GM06990 (cell line): Measurements from ENCODE around the gene KREMEN1.

Source experiments
- DNase-seq: peaks from one replicate; pipeline ENCODE4 v3.0.0-alpha.2; 2011; ENCODE audit not compliant: insufficient read length; ENCODE audit errors: extremely low read depth
- H3K27me3 ChIP-seq: replicated peaks from 2 replicates; pipeline ENCODE4 v1.6.0; 2011; ENCODE audit warnings: low read length; ENCODE audit not compliant: control insufficient read depth, insufficient read depth
- H3K36me3 ChIP-seq: 2 replicates; pipeline ENCODE4 v1.5.1; 2011; ENCODE audit warnings: low read length; ENCODE audit not compliant: control insufficient read depth, insufficient read depth
- H3K4me3 ChIP-seq: replicated peaks from 2 replicates; pipeline ENCODE4 v1.5.1; 2011; ENCODE audit warnings: low read depth, mild to moderate bottlenecking, control low read depth, low read length
- TF ChIP-seq, protein P1 (sequence below): IDR thresholded peaks from 2 replicates; pipeline ENCODE4 v1.5.1; 2011; ENCODE audit warnings: low read length, control low read depth, mild to moderate bottlenecking, inconsistent platforms; ENCODE audit not compliant: insufficient read depth, poor library complexity, severe bottlenecking

Gene KREMEN1

GRCh38 chr22:29138556-29139305, 65.9 kb downstream of the KREMEN1 start:
- no peaks in the 10 kb centered on the region for H3K36me3 ChIP-seq

DNA sequence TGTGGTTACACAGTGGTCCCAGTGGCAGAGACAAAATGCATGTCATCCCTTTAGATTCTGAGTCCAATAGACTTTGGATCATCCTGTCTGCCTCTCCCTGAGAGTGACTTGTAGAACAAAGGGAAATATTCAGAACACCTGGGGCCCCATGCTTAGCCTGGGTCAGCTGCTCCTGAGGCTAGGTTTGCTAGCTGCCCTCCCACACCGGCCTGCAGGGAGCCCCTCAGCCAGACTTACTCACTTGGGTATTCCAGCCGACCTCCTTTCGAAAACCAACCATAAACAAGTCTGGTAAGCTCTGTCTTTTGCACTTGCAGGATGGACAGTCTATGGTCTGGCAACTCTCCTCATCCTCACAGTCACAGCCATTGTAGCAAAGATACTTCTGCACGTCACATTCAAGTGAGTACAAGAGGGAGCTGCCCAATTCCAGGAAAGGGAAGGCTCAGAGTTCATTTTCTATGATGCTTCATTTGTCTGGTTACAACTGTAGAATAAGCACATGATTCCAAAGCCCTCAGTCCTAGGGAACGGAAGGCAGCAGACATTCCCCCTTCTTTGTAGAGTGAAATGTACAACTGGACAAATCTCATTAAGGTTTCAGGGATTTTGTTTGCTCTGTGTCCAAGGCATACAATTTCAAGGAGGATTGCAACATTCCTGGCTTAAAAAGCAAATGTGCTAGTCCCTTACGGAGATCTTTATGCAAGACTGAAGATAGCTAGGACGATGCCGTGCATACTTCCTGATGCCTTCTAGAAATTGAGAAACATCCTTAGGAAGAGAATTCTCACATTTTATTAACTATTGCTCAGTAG, 67.3 kb downstream of the KREMEN1 start:
- Histone ChIP-seq H3K36me3 (no peaks in the 10 kb centered on the region), H3K27me3 (no peaks in the 10 kb centered on the region; the same call in 1 of the 2 replicates), H3K4me3 (no peak overlapping the region)
- no peak for DNase-seq
- TF ChIP-seq, protein P1, sequence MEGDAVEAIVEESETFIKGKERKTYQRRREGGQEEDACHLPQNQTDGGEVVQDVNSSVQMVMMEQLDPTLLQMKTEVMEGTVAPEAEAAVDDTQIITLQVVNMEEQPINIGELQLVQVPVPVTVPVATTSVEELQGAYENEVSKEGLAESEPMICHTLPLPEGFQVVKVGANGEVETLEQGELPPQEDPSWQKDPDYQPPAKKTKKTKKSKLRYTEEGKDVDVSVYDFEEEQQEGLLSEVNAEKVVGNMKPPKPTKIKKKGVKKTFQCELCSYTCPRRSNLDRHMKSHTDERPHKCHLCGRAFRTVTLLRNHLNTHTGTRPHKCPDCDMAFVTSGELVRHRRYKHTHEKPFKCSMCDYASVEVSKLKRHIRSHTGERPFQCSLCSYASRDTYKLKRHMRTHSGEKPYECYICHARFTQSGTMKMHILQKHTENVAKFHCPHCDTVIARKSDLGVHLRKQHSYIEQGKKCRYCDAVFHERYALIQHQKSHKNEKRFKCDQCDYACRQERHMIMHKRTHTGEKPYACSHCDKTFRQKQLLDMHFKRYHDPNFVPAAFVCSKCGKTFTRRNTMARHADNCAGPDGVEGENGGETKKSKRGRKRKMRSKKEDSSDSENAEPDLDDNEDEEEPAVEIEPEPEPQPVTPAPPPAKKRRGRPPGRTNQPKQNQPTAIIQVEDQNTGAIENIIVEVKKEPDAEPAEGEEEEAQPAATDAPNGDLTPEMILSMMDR = no peak

More at GRCh38 chr22:29138556-29139305, 65.9 kb downstream of the KREMEN1 start:
- no peak for DNase-seq
- TF ChIP-seq, protein P1 = no peak
- Histone ChIP-seq H3K27me3 (no peaks in the 10 kb centered on the region; the same call in 1 of the 2 replicates), H3K4me3 (no peak overlapping the region)

GRCh38 chr22:29141078-29141688, 68.3 kb downstream of the KREMEN1 start:
- TF ChIP-seq, protein P1 = no peak
- no peak for DNase-seq
- Histone ChIP-seq H3K27me3 (no peaks in the 10 kb centered on the region; the same call in 1 of the 2 replicates), H3K4me3 (no peak overlapping the region), H3K36me3 (no peaks in the 10 kb centered on the region)

GRCh38 chr22:29142116-29142515, 69.3 kb downstream of the KREMEN1 start:
- no peak for DNase-seq
- H3K27me3 ChIP-seq = no peaks in the 10 kb centered on the region; the same call in 1 of the 2 replicates
- H3K36me3 ChIP-seq = no peaks in the 10 kb centered on the region
- TF ChIP-seq, protein P1 = no peak
- no peak overlapping the region for H3K4me3 ChIP-seq

DNA sequence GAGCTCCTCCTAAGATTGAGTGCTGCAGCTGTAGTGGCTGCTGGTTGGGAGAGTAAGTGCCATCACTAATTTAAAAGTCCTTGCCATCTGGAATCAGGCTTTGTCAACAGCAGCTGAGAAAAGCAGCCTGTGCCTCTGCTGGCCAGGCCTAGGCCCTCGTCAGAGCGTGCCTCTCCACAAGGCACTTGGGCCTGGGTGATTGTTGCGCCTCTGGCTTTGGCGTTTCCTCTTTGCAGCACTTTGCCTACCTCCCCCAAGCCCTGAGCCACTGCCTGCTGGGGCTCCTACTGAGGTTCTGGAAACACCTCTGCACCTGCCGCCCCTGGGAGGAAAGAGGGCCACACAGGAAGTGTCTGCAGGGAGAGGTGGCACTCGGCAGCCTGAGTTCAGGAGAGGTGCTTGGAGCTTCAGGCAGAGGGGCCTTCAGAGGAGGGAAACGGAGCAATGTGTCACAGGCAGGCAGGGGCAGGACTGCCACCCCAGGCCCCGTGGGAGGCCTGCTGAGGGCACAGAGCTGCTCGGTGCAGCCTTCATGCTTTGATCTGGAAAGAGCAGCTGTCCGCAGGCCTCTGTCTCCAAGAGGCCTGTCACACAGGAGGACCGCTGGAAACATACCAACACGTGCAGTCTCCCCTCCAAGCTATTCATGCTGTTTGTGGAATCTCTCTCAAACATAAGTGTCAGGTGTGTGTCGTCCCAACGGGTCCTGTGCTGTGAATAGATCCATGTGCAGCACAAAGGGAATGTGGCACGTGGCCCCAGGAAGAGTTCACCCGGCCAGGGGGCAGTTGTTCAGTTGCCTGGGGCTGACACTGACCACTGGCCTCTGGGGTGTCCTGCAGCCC, 71.3 kb downstream of the KREMEN1 start:
- Histone ChIP-seq H3K36me3 (no peaks in the 10 kb centered on the region), H3K27me3 (no peaks in the 10 kb centered on the region; the same call in 1 of the 2 replicates), H3K4me3 (no peak overlapping the region)
- TF ChIP-seq, protein P1 = no peak
- DNase-seq = no peak
